ENCODE measurements around the gene TLL1.

DNA sequence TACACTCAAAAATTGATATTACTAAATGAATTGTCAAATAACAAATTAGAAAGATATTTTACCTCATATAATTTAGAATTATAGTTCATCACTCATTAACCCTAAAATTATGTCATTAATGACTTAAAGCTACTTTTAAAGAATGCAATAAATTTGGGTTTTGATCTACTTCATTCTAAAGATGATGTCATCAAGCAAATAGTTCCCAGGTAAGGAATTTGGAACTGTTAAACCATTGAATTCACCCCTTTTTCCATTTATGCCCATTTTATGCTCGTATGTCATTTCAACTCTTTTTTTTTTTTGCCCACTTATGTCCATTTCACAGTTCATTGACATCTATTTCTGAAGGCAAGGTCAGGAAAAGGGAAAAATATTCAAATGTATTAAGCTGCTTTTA, 135.5 kb downstream of the TLL1 start:
- TF ChIP-seq, protein P1, sequence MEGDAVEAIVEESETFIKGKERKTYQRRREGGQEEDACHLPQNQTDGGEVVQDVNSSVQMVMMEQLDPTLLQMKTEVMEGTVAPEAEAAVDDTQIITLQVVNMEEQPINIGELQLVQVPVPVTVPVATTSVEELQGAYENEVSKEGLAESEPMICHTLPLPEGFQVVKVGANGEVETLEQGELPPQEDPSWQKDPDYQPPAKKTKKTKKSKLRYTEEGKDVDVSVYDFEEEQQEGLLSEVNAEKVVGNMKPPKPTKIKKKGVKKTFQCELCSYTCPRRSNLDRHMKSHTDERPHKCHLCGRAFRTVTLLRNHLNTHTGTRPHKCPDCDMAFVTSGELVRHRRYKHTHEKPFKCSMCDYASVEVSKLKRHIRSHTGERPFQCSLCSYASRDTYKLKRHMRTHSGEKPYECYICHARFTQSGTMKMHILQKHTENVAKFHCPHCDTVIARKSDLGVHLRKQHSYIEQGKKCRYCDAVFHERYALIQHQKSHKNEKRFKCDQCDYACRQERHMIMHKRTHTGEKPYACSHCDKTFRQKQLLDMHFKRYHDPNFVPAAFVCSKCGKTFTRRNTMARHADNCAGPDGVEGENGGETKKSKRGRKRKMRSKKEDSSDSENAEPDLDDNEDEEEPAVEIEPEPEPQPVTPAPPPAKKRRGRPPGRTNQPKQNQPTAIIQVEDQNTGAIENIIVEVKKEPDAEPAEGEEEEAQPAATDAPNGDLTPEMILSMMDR (IDR thresholded peaks at IDR 0.05; ENCODE audit: low read depth, low read length): no peak
- TF ChIP-seq POLR2A (IDR thresholded peaks at IDR 0.05; ENCODE audit: extremely low read depth, insufficient read length): no peak
- no peak for TF ChIP-seq MYC (IDR thresholded peaks at IDR 0.05; ENCODE audit: low read depth, low read length)
